ENCODE results near the gene ARPP21. TPM values are rescaled to one million over a fixed set of nuclear protein-coding genes. Genes with fewer than 3 reads are reported as not detected.

The ARPP21 gene
- polyA plus RNA-seq, 1 donor from 2014 or later: 12.8 TPM

DNA sequence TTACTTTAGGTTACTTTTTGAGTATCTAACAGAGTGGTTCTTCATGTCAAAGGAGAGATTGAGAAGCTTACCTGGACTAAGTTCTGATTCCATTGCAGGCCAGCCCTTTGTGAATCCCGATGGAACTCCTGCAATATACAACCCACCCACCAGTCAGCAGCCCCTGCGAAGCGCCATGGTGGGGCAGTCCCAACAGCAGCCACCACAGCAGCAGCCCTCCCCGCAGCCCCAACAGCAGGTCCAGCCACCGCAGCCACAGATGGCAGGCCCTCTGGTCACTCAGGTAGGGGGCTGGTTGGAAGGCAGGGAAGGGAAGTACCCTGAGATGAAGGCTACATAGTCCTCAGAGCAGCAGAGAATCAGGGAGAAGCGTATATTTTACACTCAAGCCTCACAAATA is 97.8 kb downstream of the ARPP21 start:
- Histone ChIP-seq H3K27ac (ENCODE audit: low read length) (no peak overlapping the region), H3K4me2 (ENCODE audit: low read length) (no peak overlapping the region), H3K9me3 (ENCODE audit: low read length) (no peaks in the 10 kb centered on the region), H3K36me3 (ENCODE audit: insufficient read depth, low read length) (no peaks in the 10 kb centered on the region), H3K4me3 (ENCODE audit: low read length) (no peak overlapping the region), H2AFZ (ENCODE audit: low read depth, low read length) (no peak overlapping the region), H3K27me3 (ENCODE audit: insufficient read depth, low read depth, low read length) (no peaks in the 10 kb centered on the region), H3K9me2 (ENCODE audit: insufficient read depth, low read length) (no peaks in the 10 kb centered on the region), H3K9ac (ENCODE audit: low read length) (no peak overlapping the region), H4K20me1 (ENCODE audit: insufficient read depth) (no peaks in the 10 kb centered on the region), H3K79me2 (replicated peaks; ENCODE audit: insufficient read depth, low read length) (no peaks in the 10 kb centered on the region), H3F3A (ENCODE audit: insufficient read depth, low read length, poor library complexity, severe bottlenecking) (peaks cover 3% of the 10 kb centered on the region)
- TF ChIP-seq SMC3 (conservative IDR thresholded peaks at IDR 0.05; ENCODE audit: poor library complexity) (no peak), REST (IDR thresholded peaks at IDR 0.05; ENCODE audit: borderline replicate concordance) (no peak), RAD21 (conservative IDR thresholded peaks at IDR 0.05) (no peak), EP300 (conservative IDR thresholded peaks at IDR 0.05; ENCODE audit: poor library complexity, severe bottlenecking) (no peak), TAF1 (IDR thresholded peaks at IDR 0.05; ENCODE audit: low read depth) (no peak), POLR2AphosphoS5 (IDR thresholded peaks at IDR 0.05) (no peak), MXI1 (conservative IDR thresholded peaks at IDR 0.05; ENCODE audit: poor library complexity, severe bottlenecking) (no peak), EZH2 (IDR thresholded peaks at IDR 0.05; ENCODE audit: borderline replicate concordance, insufficient read depth, low read length, poor library complexity, severe bottlenecking) (no peak)
- TF ChIP-seq, protein P1, sequence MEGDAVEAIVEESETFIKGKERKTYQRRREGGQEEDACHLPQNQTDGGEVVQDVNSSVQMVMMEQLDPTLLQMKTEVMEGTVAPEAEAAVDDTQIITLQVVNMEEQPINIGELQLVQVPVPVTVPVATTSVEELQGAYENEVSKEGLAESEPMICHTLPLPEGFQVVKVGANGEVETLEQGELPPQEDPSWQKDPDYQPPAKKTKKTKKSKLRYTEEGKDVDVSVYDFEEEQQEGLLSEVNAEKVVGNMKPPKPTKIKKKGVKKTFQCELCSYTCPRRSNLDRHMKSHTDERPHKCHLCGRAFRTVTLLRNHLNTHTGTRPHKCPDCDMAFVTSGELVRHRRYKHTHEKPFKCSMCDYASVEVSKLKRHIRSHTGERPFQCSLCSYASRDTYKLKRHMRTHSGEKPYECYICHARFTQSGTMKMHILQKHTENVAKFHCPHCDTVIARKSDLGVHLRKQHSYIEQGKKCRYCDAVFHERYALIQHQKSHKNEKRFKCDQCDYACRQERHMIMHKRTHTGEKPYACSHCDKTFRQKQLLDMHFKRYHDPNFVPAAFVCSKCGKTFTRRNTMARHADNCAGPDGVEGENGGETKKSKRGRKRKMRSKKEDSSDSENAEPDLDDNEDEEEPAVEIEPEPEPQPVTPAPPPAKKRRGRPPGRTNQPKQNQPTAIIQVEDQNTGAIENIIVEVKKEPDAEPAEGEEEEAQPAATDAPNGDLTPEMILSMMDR (IDR thresholded peaks at IDR 0.05; ENCODE audit: poor library complexity, severe bottlenecking): no peak

GRCh38 chr3:35737527-35737926 is 98.2 kb downstream of the ARPP21 start:
- Histone ChIP-seq H3K36me3 (ENCODE audit: insufficient read depth, low read length) (no peaks in the 10 kb centered on the region), H3K27ac (ENCODE audit: low read length) (no peak overlapping the region), H3K9ac (ENCODE audit: low read length) (no peak overlapping the region), H3K4me2 (ENCODE audit: low read length) (no peak overlapping the region), H3K4me3 (ENCODE audit: low read length) (no peak overlapping the region), H2AFZ (ENCODE audit: low read depth, low read length) (no peak overlapping the region), H3K9me3 (ENCODE audit: low read length) (no peaks in the 10 kb centered on the region), H3K9me2 (ENCODE audit: insufficient read depth, low read length) (no peaks in the 10 kb centered on the region), H3F3A (ENCODE audit: insufficient read depth, low read length, poor library complexity, severe bottlenecking) (peaks cover 3% of the 10 kb centered on the region), H3K27me3 (ENCODE audit: insufficient read depth, low read depth, low read length) (no peaks in the 10 kb centered on the region), H3K79me2 (replicated peaks; ENCODE audit: insufficient read depth, low read length) (no peaks in the 10 kb centered on the region), H4K20me1 (ENCODE audit: insufficient read depth) (no peaks in the 10 kb centered on the region)
- TF ChIP-seq POLR2AphosphoS5 (IDR thresholded peaks at IDR 0.05): no peak
- TF ChIP-seq EP300 (conservative IDR thresholded peaks at IDR 0.05; ENCODE audit: poor library complexity, severe bottlenecking): no peak
- TF ChIP-seq REST (IDR thresholded peaks at IDR 0.05; ENCODE audit: borderline replicate concordance): no peak
- TF ChIP-seq, protein P1 (IDR thresholded peaks at IDR 0.05; ENCODE audit: poor library complexity, severe bottlenecking): no peak
- TF ChIP-seq TAF1 (IDR thresholded peaks at IDR 0.05; ENCODE audit: low read depth): no peak
- TF ChIP-seq RAD21 (conservative IDR thresholded peaks at IDR 0.05): no peak
- no peak for TF ChIP-seq EZH2 (IDR thresholded peaks at IDR 0.05; ENCODE audit: borderline replicate concordance, insufficient read depth, low read length, poor library complexity, severe bottlenecking)
- TF ChIP-seq SMC3 (conservative IDR thresholded peaks at IDR 0.05; ENCODE audit: poor library complexity): no peak
- no peak for TF ChIP-seq MXI1 (conservative IDR thresholded peaks at IDR 0.05; ENCODE audit: poor library complexity, severe bottlenecking)

All from neural cell (in vitro differentiated cells).